ENCODE results near the gene DKC1.

- TF ChIP-seq CTCF (CRISPR knock-in tag; IDR thresholded peaks at IDR 0.05): no peak
- no peak for TF ChIP-seq POLR2A (IDR thresholded peaks at IDR 0.05; ENCODE audit: insufficient read depth in 1 of 2, low read depth in 2 of 2, low read length in 2 of 2)
- no peak for TF ChIP-seq ZNF274 (CRISPR knock-in tag; IDR thresholded peaks at IDR 0.05)
- TF ChIP-seq JUND (CRISPR knock-in tag; IDR thresholded peaks at IDR 0.05): no peak
- no peak for TF ChIP-seq EZH2 (conservative IDR thresholded peaks at IDR 0.05; ENCODE audit: low read depth, low read length)
- TF ChIP-seq POLR2AphosphoS2 (IDR thresholded peaks at IDR 0.05; ENCODE audit: low read depth, low read length): no peak
- no peak for TF ChIP-seq ZZZ3 (CRISPR knock-in tag; IDR thresholded peaks at IDR 0.05; ENCODE audit: borderline replicate concordance)
- no peak for TF ChIP-seq ZNF7 (CRISPR knock-in tag; IDR thresholded peaks at IDR 0.05)
- TF ChIP-seq PCBP2 (optimal IDR thresholded peaks at IDR 0.05; ENCODE audit: low read depth, low read length, poor library complexity, severe bottlenecking): no peak
- TF ChIP-seq KDM3A (CRISPR knock-in tag; IDR thresholded peaks at IDR 0.05; ENCODE audit: low read depth): no peak
- no peak for TF ChIP-seq JUN (CRISPR knock-in tag; IDR thresholded peaks at IDR 0.05)
These were observed 12.0 kb downstream of the DKC1 start for GRCh38 chrX:154774622-154775021.

Measured in HepG2 (cell line).